Measurements from ENCODE around the gene DIS3L2. TPM values are rescaled to one million over a fixed set of nuclear protein-coding genes. Genes with fewer than 3 reads are reported as not detected.
"Not testable (repeated sequence)": the region's sequence is repeated elsewhere in the genome, so short reads cannot be mapped to it uniquely, and the experiment has no call there.

DIS3L2 gene
- total and polyA plus RNA-seq, 10 donors, result 9.1 to 59.8 (median 35.4) TPM

GRCh38 chr2:232310121-232310520, 348.6 kb downstream of the DIS3L2 start:
- Histone ChIP-seq H3K9me3 (peaks cover 0 to 21% (median 18%) of the 10 kb centered on the region in 8 donors), H3K4me1 (peaks cover 17 to 48% (median 29%) of the 10 kb centered on the region in 6 donors), H3K4me3 (no peak overlapping the region), H3K27ac (peak overlapping the region in 5 of 8 donors; percentile 30 to 77 (median 39)), H3K36me3 (peaks cover 0 to 32% (median 0%) of the 10 kb centered on the region in 6 donors), H3K27me3 (replicated peaks in 1 of 7) (no peaks in the 10 kb centered on the region)
- intact Hi-C loops (cut with DNase I; ENCODE audit: low total_unique reads), result no loop called here
- no peak for TF ChIP-seq POLR2A (IDR thresholded peaks at IDR 0.05)
- TF ChIP-seq, protein P1, sequence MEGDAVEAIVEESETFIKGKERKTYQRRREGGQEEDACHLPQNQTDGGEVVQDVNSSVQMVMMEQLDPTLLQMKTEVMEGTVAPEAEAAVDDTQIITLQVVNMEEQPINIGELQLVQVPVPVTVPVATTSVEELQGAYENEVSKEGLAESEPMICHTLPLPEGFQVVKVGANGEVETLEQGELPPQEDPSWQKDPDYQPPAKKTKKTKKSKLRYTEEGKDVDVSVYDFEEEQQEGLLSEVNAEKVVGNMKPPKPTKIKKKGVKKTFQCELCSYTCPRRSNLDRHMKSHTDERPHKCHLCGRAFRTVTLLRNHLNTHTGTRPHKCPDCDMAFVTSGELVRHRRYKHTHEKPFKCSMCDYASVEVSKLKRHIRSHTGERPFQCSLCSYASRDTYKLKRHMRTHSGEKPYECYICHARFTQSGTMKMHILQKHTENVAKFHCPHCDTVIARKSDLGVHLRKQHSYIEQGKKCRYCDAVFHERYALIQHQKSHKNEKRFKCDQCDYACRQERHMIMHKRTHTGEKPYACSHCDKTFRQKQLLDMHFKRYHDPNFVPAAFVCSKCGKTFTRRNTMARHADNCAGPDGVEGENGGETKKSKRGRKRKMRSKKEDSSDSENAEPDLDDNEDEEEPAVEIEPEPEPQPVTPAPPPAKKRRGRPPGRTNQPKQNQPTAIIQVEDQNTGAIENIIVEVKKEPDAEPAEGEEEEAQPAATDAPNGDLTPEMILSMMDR (IDR thresholded peaks at IDR 0.05 in 8 of 11, conservative IDR thresholded peaks at IDR 0.05 in 3 of 11), result no peak
- peak in 2 of 3 donors; percentile 15 to 19 for TF ChIP-seq POLR2AphosphoS5 (IDR thresholded peaks at IDR 0.05)
- no peak for DNase-seq
- WGBS, 5 donors, result 39 to 74% (median 64%) methylated on average over 9 of the region's 9 CpGs

GRCh38 chr2:232310696-232311095, 349.2 kb downstream of the DIS3L2 start:
- DNase-seq, result no peak
- intact Hi-C loops (cut with DNase I; ENCODE audit: low total_unique reads), result no loop called here
- TF ChIP-seq, protein P1 (IDR thresholded peaks at IDR 0.05 in 8 of 11, conservative IDR thresholded peaks at IDR 0.05 in 3 of 11), result no peak
- TF ChIP-seq POLR2A (IDR thresholded peaks at IDR 0.05) (no peak), POLR2AphosphoS5 (IDR thresholded peaks at IDR 0.05) (no peak)
- H3K27me3 ChIP-seq (replicated peaks in 1 of 7), result no peaks in the 10 kb centered on the region
- H3K4me3 ChIP-seq, result no peak overlapping the region
- peaks cover 22 to 54% (median 35%) of the 10 kb centered on the region in 6 donors for H3K4me1 ChIP-seq
- peaks cover 0 to 31% (median 0%) of the 10 kb centered on the region in 6 donors for H3K36me3 ChIP-seq
- H3K9me3 ChIP-seq, result peaks cover 0 to 21% (median 18%) of the 10 kb centered on the region in 8 donors
- peak overlapping the region in 5 of 8 donors; percentile 30 to 77 (median 39) for H3K27ac ChIP-seq
- whole genome bisulfite sequencing, 5 donors, result 80 to 100% (median 91%) methylated on average over 1 of the region's 1 CpG

DNA sequence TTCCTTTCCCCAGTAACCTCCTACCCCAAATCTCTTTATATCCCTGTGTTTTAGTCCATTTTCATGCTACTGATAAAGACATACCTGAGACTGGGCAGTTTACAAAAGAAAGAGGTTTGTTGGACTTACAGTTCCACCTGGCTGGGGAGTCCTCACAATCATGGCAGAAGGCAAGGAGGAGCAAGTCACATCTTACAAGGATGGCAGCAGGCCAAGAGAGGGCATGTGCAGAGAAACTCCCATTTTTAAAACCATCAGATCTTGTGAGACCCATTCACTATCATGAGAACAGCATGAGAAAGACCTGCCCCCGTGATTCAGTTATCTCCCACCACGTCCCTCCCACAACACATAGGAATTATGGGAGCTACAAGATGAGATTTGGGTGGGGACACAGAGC, 352.1 kb downstream of the DIS3L2 start:
- peak overlapping the region in 3 of 8 donors; percentile 91 to 93 (median 92) for H3K27ac ChIP-seq
- H3K4me3 ChIP-seq, result peak overlapping the region in 1 of 8 donors; percentile 56
- intact Hi-C loops (cut with DNase I; ENCODE audit: low total_unique reads); DNase-seq; H3K27me3 ChIP-seq (replicated peaks in 1 of 7): not testable (repeated sequence)
- peaks cover 39 to 84% (median 57%) of the 10 kb centered on the region in 6 donors for H3K4me1 ChIP-seq
- 94 to 100% (median 100%) methylated on average over 2 of the region's 2 CpGs for WGBS, 5 donors
- H3K9me3 ChIP-seq, result peaks cover 0 to 21% (median 18%) of the 10 kb centered on the region in 8 donors
- H3K36me3 ChIP-seq, result peaks cover 0 to 26% (median 0%) of the 10 kb centered on the region in 6 donors

GRCh38 chr2:232315049-232315922, 353.8 kb downstream of the DIS3L2 start:
- Histone ChIP-seq H3K9me3 (peaks cover 0 to 21% (median 18%) of the 10 kb centered on the region in 8 donors), H3K36me3 (peaks cover 0 to 12% (median 0%) of the 10 kb centered on the region in 6 donors), H3K4me3 (peak overlapping the region in 1 of 8 donors; percentile 56), H3K27ac (peak overlapping the region; percentile 64 to 93 (median 89)), H3K27me3 (replicated peaks in 1 of 7) (no peaks in the 10 kb centered on the region), H3K4me1 (peaks cover 34 to 86% (median 47%) of the 10 kb centered on the region in 6 donors)
- peak in 2 of 3 donors; percentile 59 to 83 for TF ChIP-seq POLR2AphosphoS5 (IDR thresholded peaks at IDR 0.05)
- TF ChIP-seq POLR2A (IDR thresholded peaks at IDR 0.05), result no peak
- TF ChIP-seq, protein P1 (IDR thresholded peaks at IDR 0.05 in 8 of 11, conservative IDR thresholded peaks at IDR 0.05 in 3 of 11), result peak in 10 of 11 experiments; percentile 27 to 77 (median 62)
- intact Hi-C loops (cut with DNase I; ENCODE audit: low total_unique reads), result no loop called here
- DNase-seq, result peak; percentile 93
- WGBS, 5 donors, result 31 to 39% (median 35%) methylated on average over 11 to 12 of the region's 12 CpGs
